RPMI7951 (cell line): ENCODE data around the gene AGGF1. TPM values are rescaled to one million over a fixed set of nuclear protein-coding genes. Genes with fewer than 3 reads are reported as not detected.
A peak's percentile ranks its signal among the peaks of the same experiment; 100 is the strongest.
"Not testable (repeated sequence)": the region's sequence is repeated elsewhere in the genome, so short reads cannot be mapped to it uniquely, and the experiment has no call there.

ENCODE experiments used
- DNase-seq: peaks from one replicate; pipeline ENCODE4 v3.0.0-alpha.2; 2012; ENCODE audit warnings: low read depth
- total RNA-seq: library from RNA; depleted of rRNA; stranded (reverse); fragments of >200 nt; shearing (Covaris generic); gene quantifications from 2 replicates; pipeline ENCODE4 v1.2.3, GENCODE V29; 2014; rRNA removed

Gene AGGF1
- total RNA-seq, 1 experiment from 2014 or later, result 26.9 TPM

GRCh38 chr5:77086689-77087483 lies 56.7 kb downstream of the AGGF1 start, which contains the start of gene ZBED3:
ZBED3 (minus strand) TSS chr5:77087285; CDS start chr5:77077878, 9,407 bp downstream.
- DNase-seq, result peak; percentile 74

GRCh38 chr5:77087484-77088261 lies 57.5 kb downstream of the AGGF1 start:
- DNase-seq, result peak; percentile 36

- DNase-seq, result no peak
Observed at GRCh38 chr5:77095189-77095588, 65.0 kb downstream of the AGGF1 start.

GRCh38 chr5:77101298-77101697 lies 71.1 kb downstream of the AGGF1 start:
- peak; percentile 51 for DNase-seq

GRCh38 chr5:77102549-77102948 lies 72.3 kb downstream of the AGGF1 start:
- DNase-seq, result no peak

GRCh38 chr5:77103457-77103856 lies 73.3 kb downstream of the AGGF1 start:
- no peak for DNase-seq

GRCh38 chr5:77104813-77105212 lies 74.6 kb downstream of the AGGF1 start:
- no peak for DNase-seq

- not testable (repeated sequence) for DNase-seq
Observed at GRCh38 chr5:77107035-77107434, 76.8 kb downstream of the AGGF1 start.

Other genes with a start within 250 kb of the AGGF1 start
- gene F2RL1, start 211.4 kb upstream of the AGGF1 start, total RNA-seq, result 6.8 and 8.6 TPM in 2 replicates
- gene S100Z, start 180.4 kb upstream of the AGGF1 start, total RNA-seq, result 0.48 TPM in 1 of 2 replicates, not detected in the other
- gene CRHBP, start 77.4 kb upstream of the AGGF1 start, total RNA-seq, result 0.29 and 0.60 TPM in 2 replicates
- 0.29 and 0.60 TPM in 2 replicates for gene ZBED3, start 56.9 kb downstream of the AGGF1 start, total RNA-seq
- gene PDE8B, start 180.3 kb downstream of the AGGF1 start, total RNA-seq, result not detected in 2 replicates